Spinal cord (tissue), 10 donors: ENCODE results near the gene CASZ1. TPM values are rescaled to one million over a fixed set of nuclear protein-coding genes. Genes with fewer than 3 reads are reported as not detected.

Experiments used
- DNase-seq, 6 donors: peaks; one replicate each; pipeline versions ENCODE4 v3.0.0 to v3.0.0-alpha.2; 2013 to 2015; ENCODE audit warnings: low spot score in 6 of 6, low read depth in 4 of 6
- H3K27ac ChIP-seq: one replicate; pipeline ENCODE4 v1.5.1; 2013; ENCODE audit warnings: low read depth, low read length, control low read depth
- H3K27me3 ChIP-seq: one replicate; pipeline ENCODE4 v1.6.1; 2013; ENCODE audit warnings: low read length; ENCODE audit not compliant: control insufficient read depth, insufficient read depth
- H3K36me3 ChIP-seq: one replicate; pipeline ENCODE4 v1.6.1; 2013; ENCODE audit warnings: low read length; ENCODE audit not compliant: control insufficient read depth, insufficient read depth
- H3K4me1 ChIP-seq: one replicate; pipeline ENCODE4 v1.6.1; 2013; ENCODE audit warnings: low read length; ENCODE audit not compliant: control insufficient read depth, insufficient read depth
- H3K4me3 ChIP-seq: one replicate; pipeline ENCODE4 v1.5.1; 2013; ENCODE audit warnings: low read depth, low read length, control low read depth
- H3K9me3 ChIP-seq: one replicate; pipeline ENCODE4 v1.6.1; 2013; ENCODE audit warnings: low read length; ENCODE audit not compliant: control insufficient read depth, insufficient read depth
- WGBS: methylation state at CpG from one replicate; pipeline ENCODE4 v1.1.5; 2013; ENCODE audit warnings: missing lambda C conversion rate; ENCODE audit not compliant: insufficient coverage; 5-methylcytosine and 5-hydroxymethylcytosine counted together
- polyA plus RNA-seq, 2 donors: library from polyadenylated mRNA; unstranded; fragments of 120-200 nt; gene quantifications; one replicate each; pipeline ENCODE4 v1.2.1, GENCODE V29; 2013; ENCODE audit not compliant: insufficient read length in 2 of 2
- total RNA-seq, 2 donors: library from RNA; depleted of rRNA in 1 of 2; stranded (reverse); fragments of 120-200 nt in 1 of 2; fragments of >200 nt in 1 of 2; gene quantifications; one replicate each; pipeline versions ENCODE4 v1.2.3 to v1.2.4, GENCODE V29; 2013 to 2014
- donor health status: healthy.

The CASZ1 gene
- total and polyA plus RNA-seq, 4 donors = 6.0 to 18.7 (median 11.3) TPM

DNA sequence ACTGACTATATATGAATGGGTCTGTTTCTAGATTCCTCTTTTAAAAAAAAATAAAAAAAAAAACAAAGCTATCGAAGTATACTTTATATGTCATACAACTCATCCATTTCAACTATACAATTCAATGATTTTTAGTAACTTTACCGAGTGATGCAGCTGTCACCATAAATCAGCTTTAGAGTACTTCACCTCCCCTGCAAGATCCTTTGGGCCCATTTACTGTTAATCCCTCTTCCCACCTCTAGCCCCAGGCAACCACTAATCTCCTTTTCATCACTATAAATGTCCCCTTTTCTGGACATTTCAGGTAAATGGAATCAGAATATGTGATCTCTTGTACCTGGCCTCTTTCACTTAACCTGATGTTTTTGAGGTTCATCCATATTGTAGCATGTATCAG lies 187.8 kb downstream of the CASZ1 start:
- no peak for DNase-seq
- Histone ChIP-seq H3K4me3 (no peak overlapping the region), H3K9me3 (no peaks in the 10 kb centered on the region), H3K4me1 (no peaks in the 10 kb centered on the region), H3K27ac (no peak overlapping the region), H3K27me3 (no peaks in the 10 kb centered on the region), H3K36me3 (peaks cover 3% of the 10 kb centered on the region)
- WGBS = 83% methylated on average over 2 of the region's 2 CpGs

GRCh38 chr1:10607228-10607627 lies 189.2 kb downstream of the CASZ1 start:
- WGBS = no CpG with 5 or more reads among the region's 3 CpGs
- peaks cover 3% of the 10 kb centered on the region for H3K36me3 ChIP-seq

DNA sequence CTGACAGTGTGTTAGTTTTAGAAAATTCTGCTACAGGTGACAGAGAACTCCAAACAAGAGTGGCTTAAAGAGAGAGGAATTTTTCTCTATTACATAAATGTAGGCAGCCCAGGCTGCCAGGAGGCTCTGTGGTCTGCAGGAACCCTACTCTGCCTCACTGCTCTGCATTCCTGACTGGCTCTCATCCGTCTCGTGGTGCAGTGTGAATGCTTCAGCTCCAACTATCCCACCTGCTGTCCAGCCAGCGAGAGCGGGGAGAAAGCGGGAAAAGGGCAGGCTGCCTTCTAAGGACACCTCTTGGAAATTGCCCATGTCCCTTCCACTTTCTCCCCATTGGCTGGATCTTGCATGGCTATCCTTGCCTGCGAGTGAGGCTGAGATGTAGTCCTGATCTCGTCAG lies 190.4 kb downstream of the CASZ1 start:
- DNase-seq = no peak
- 92% methylated on average over 5 of the region's 7 CpGs for WGBS
- Histone ChIP-seq H3K36me3 (peaks cover 3% of the 10 kb centered on the region), H3K9me3 (no peaks in the 10 kb centered on the region), H3K27ac (no peak overlapping the region), H3K27me3 (no peaks in the 10 kb centered on the region), H3K4me1 (peaks cover 3% of the 10 kb centered on the region), H3K4me3 (no peak overlapping the region)

More at GRCh38 chr1:10607228-10607627, 189.2 kb downstream of the CASZ1 start:
- no peak overlapping the region for H3K27ac ChIP-seq
- H3K4me3 ChIP-seq = no peak overlapping the region
- H3K27me3 ChIP-seq = no peaks in the 10 kb centered on the region
- no peaks in the 10 kb centered on the region for H3K9me3 ChIP-seq
- no peak for DNase-seq
- peaks cover 3% of the 10 kb centered on the region for H3K4me1 ChIP-seq

GRCh38 chr1:10604966-10605365 lies 191.5 kb downstream of the CASZ1 start:
- no peak for DNase-seq
- Histone ChIP-seq H3K9me3 (no peaks in the 10 kb centered on the region), H3K36me3 (peaks cover 3% of the 10 kb centered on the region), H3K4me1 (peaks cover 3% of the 10 kb centered on the region), H3K27me3 (no peaks in the 10 kb centered on the region), H3K27ac (no peak overlapping the region), H3K4me3 (no peak overlapping the region)
- 93% methylated on average over 5 of the region's 7 CpGs for WGBS

DNA sequence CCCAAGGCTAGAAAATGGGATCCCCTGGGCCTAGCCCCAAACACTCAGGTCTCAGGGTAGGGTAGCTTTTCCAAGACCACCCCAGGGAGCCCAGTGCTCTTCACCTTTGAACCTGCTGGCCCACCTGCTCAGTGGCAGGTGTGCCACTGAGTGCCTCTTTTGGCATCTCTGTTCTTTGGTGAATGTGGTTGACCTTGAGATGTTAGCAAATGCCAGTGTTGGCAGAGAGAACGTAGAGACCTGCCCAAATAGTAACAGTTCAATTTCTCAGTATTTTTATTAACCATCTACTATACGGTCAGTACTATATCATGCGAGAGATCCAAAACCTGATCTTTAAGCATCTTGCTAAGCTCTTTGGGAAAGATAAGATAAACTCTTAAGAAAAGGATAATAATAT lies 193.5 kb downstream of the CASZ1 start:
- no peak for DNase-seq
- Histone ChIP-seq H3K27ac (no peak overlapping the region), H3K27me3 (no peaks in the 10 kb centered on the region), H3K4me1 (peaks cover 9% of the 10 kb centered on the region), H3K9me3 (no peaks in the 10 kb centered on the region), H3K36me3 (peaks cover 6% of the 10 kb centered on the region), H3K4me3 (no peak overlapping the region)
- no CpG with 5 or more reads among the region's 3 CpGs for WGBS

GRCh38 chr1:10601342-10602070 lies 194.9 kb downstream of the CASZ1 start:
- Histone ChIP-seq H3K36me3 (peaks cover 6% of the 10 kb centered on the region), H3K27ac (no peak overlapping the region), H3K27me3 (no peaks in the 10 kb centered on the region), H3K4me3 (no peak overlapping the region), H3K4me1 (peaks cover 20% of the 10 kb centered on the region), H3K9me3 (no peaks in the 10 kb centered on the region)
- WGBS = 87% methylated on average over 3 of the region's 6 CpGs
- no peak for DNase-seq

- H3K9me3 ChIP-seq = no peaks in the 10 kb centered on the region
- H3K4me3 ChIP-seq = no peak overlapping the region
- H3K27ac ChIP-seq = no peak overlapping the region
- DNase-seq = no peak
- no peaks in the 10 kb centered on the region for H3K27me3 ChIP-seq
- WGBS = 91% methylated on average over 3 of the region's 6 CpGs
- peaks cover 2% of the 10 kb centered on the region for H3K36me3 ChIP-seq
- H3K4me1 ChIP-seq = peaks cover 26% of the 10 kb centered on the region
Measured at GRCh38 chr1:10599194-10599861, 197.1 kb downstream of the CASZ1 start.

DNA sequence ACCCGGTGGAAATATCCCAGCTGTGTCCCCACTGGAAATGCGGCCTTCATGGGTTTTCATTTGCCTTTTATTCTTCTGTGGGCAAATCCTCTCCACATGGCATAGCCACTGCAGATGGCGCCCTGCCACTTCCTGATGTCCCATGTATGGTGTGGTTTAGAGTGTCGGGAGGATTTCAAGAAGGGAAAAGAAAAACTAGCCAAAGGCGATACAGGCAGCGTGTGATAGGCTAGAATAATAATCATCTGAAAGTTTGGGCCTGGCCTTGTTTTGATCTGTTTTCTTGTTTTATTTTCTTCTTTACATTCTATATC lies 198.1 kb downstream of the CASZ1 start:
- Histone ChIP-seq H3K9me3 (no peaks in the 10 kb centered on the region), H3K4me1 (peaks cover 28% of the 10 kb centered on the region), H3K4me3 (no peak overlapping the region), H3K36me3 (peaks cover 2% of the 10 kb centered on the region), H3K27me3 (no peaks in the 10 kb centered on the region), H3K27ac (no peak overlapping the region)
- peak in 3 of 6 donors; percentile 32 to 82 (median 70) for DNase-seq
- 20% methylated on average over 1 of the region's 6 CpGs for WGBS

GRCh38 chr1:10597492-10598388 lies 198.7 kb downstream of the CASZ1 start:
- DNase-seq = no peak
- Histone ChIP-seq H3K9me3 (no peaks in the 10 kb centered on the region), H3K4me1 (peaks cover 25% of the 10 kb centered on the region), H3K4me3 (no peak overlapping the region), H3K36me3 (peaks cover 2% of the 10 kb centered on the region), H3K27me3 (no peaks in the 10 kb centered on the region), H3K27ac (no peak overlapping the region)
- WGBS = 77% methylated on average over 12 of the region's 13 CpGs
